T-cell (primary cell): ENCODE measurements around the gene CD96. TPM values are rescaled to one million over a fixed set of nuclear protein-coding genes. Genes with fewer than 3 reads are reported as not detected.
A peak's percentile ranks its signal among the peaks of the same experiment; 100 is the strongest.

Experiments
- ATAC-seq, 4 experiments: fragments of 200-7000 bp in 3 of 4; fragments of 150-1000 bp in 1 of 4; cut with Tn5 transposase; replicated peaks in 1 of 4; 1 replicate in 3 of 4; 2 replicates in 1 of 4; pipeline ENCODE4 v1.10.0; 2021; ENCODE audit warnings: moderate library complexity in 3 of 4, mild to moderate bottlenecking in 2 of 4, moderate number of reproducible peaks in 1 of 4
- CTCF ChIA-PET, 2 donors: fragments of 300-600 bp; sonication (Branson Sonifier 250); formaldehyde crosslinking; loops; one replicate each; lab custom pipeline; 2022; ENCODE audit warnings: antibody characterized with exemption in 2 of 2; lab: Charles Lee
- POLR2A ChIA-PET, 2 donors: fragments of 300-600 bp; sonication (Branson Sonifier 250); formaldehyde crosslinking; loops; one replicate each; lab custom pipeline; 2022; ENCODE audit warnings: antibody characterized with exemption in 2 of 2; lab: Charles Lee
- DNase-seq, 35 experiments: peaks; one replicate each; pipeline versions ENCODE4 v3.0.0 to v3.0.0-alpha.2; 2013 to 2023
- H3K27ac ChIP-seq: one replicate; pipeline ENCODE4 v1.5.1; 2013; ENCODE audit warnings: low read length
- H3K27me3 ChIP-seq, 2 experiments: replicated peaks in 1 of 2; 1 replicate in 1 of 2; 2 replicates in 1 of 2; pipeline versions ENCODE4 v1.6.1 to v1.7.0; 2013; ENCODE audit warnings: low read length in 1 of 2, mixed read lengths in 1 of 2; ENCODE audit not compliant: control insufficient read depth in 2 of 2, insufficient read depth in 2 of 2; ENCODE audit errors: extremely low read depth in 1 of 2
- H3K36me3 ChIP-seq, 2 donors: 1 replicate in 1 of 2; 2 replicates in 1 of 2; pipeline versions ENCODE4 v1.6.1 to v1.7.0; 2013; ENCODE audit warnings: low read length in 1 of 2; ENCODE audit not compliant: control insufficient read depth in 2 of 2, insufficient read depth in 1 of 2; ENCODE audit errors: extremely low read depth in 1 of 2
- H3K4me1 ChIP-seq, 2 experiments: 1 replicate in 1 of 2; 2 replicates in 1 of 2; pipeline versions ENCODE4 v1.6.1 to v1.7.0; 2013; ENCODE audit warnings: low read length in 2 of 2, mixed read lengths in 1 of 2; ENCODE audit not compliant: insufficient read depth in 2 of 2, control insufficient read depth in 1 of 2; ENCODE audit errors: extremely low read depth in 1 of 2
- H3K4me3 ChIP-seq, 2 donors: 1 replicate in 1 of 2; 2 replicates in 1 of 2; pipeline versions ENCODE4 v1.5.1 to v1.7.0; 2013; ENCODE audit warnings: mild to moderate bottlenecking in 2 of 2, low read length in 1 of 2, moderate library complexity in 1 of 2; ENCODE audit not compliant: control insufficient read depth in 1 of 2; ENCODE audit errors: extremely low read depth in 1 of 2
- H3K9me3 ChIP-seq: 2 replicates; pipeline ENCODE4 v1.7.0; 2013
- H3K27ac Mint-ChIP-seq, 2 donors: one replicate each; pipeline ENCODE4 v1.8.0; 2020 to 2021; ENCODE audit warnings: mild to moderate bottlenecking in 2 of 2, mixed read lengths in 2 of 2
- H3K27me3 Mint-ChIP-seq, 2 donors: one replicate each; pipeline ENCODE4 v1.8.0; 2021 to 2022; ENCODE audit warnings: mixed read lengths in 2 of 2
- H3K36me3 Mint-ChIP-seq: one replicate; pipeline ENCODE4 v1.8.0; 2021; ENCODE audit warnings: mixed read lengths
- H3K4me1 Mint-ChIP-seq, 3 donors: one replicate each; pipeline ENCODE4 v1.8.0; 2020 to 2022; ENCODE audit warnings: mixed read lengths in 3 of 3, mild to moderate bottlenecking in 1 of 3
- H3K4me3 Mint-ChIP-seq, 3 donors: one replicate each; pipeline ENCODE4 v1.8.0; 2020 to 2022; ENCODE audit warnings: mild to moderate bottlenecking in 3 of 3, mixed read lengths in 3 of 3, moderate library complexity in 3 of 3
- H3K9me3 Mint-ChIP-seq, 3 donors: one replicate each; pipeline ENCODE4 v1.8.0; 2020 to 2022; ENCODE audit warnings: mixed read lengths in 3 of 3
- WGBS: methylation state at CpG from one replicate; pipeline ENCODE4 v1.1.5; 2013; ENCODE audit warnings: missing lambda C conversion rate; ENCODE audit not compliant: insufficient coverage; 5-methylcytosine and 5-hydroxymethylcytosine counted together
- total RNA-seq, 35 experiments: library from RNA in 6 of 35; stranded (reverse) in 6 of 35; fragments of 120-200 nt in 1 of 35; gene quantifications; one replicate each; pipeline versions ENCODE4 v1.2.1 to v1.2.4 and lab custom pipeline; 2013 to 2026

The CD96 gene
- total RNA-seq, 5 donors from 2014 or later (not counting 1 experiment from before 2014, with no cell fraction given): 183 to 229 (median 203) TPM

GRCh38 chr3:111598139-111598538, 56.1 kb downstream of the CD96 start:
- peaks cover 58% of the 10 kb centered on the region for H3K36me3 Mint-ChIP-seq
- CTCF ChIA-PET: interaction anchor here (1.3 kb wide), 2 partner anchors 18 kb away, joined by 4 read pairs; no protein-coding TSS in a partner anchor

GRCh38 chr3:111598552-111598951, 56.6 kb downstream of the CD96 start:
- no peak for ATAC-seq
- Mint-ChIP-seq H3K36me3 (peaks cover 60% of the 10 kb centered on the region), H3K9me3 (no peaks in the 10 kb centered on the region), H3K27me3 (no peaks in the 10 kb centered on the region), H3K4me3 (no peak overlapping the region), H3K4me1 (peaks cover 31 to 43% (median 39%) of the 10 kb centered on the region in 3 donors), H3K27ac (no peak overlapping the region)
- Histone ChIP-seq H3K4me3 (no peak overlapping the region), H3K27me3 (no peaks in the 10 kb centered on the region), H3K9me3 (no peaks in the 10 kb centered on the region), H3K27ac (no peak overlapping the region), H3K36me3 (peaks cover 6 to 52% of the 10 kb centered on the region in 2 donors), H3K4me1 (peaks cover 0 to 8% of the 10 kb centered on the region in 2 experiments)
- CTCF ChIA-PET: interaction anchor here (0.9 to 1.3 kb wide), 3 partner anchors 18 to 398 kb away, joined by 4 read pairs; no protein-coding TSS in a partner anchor
- no CpG with 5 or more reads among the region's 2 CpGs for WGBS
- POLR2A ChIA-PET: interaction anchor here in 1 of 2 donors (0.5 kb wide), 1 partner anchor 151 kb away, joined by 3 read pairs; no protein-coding TSS in a partner anchor
- no peak for DNase-seq

More at GRCh38 chr3:111598139-111598538, 56.1 kb downstream of the CD96 start:
- ATAC-seq (no peak), DNase-seq (no peak)
- H3K36me3 ChIP-seq: peaks cover 5 to 56% of the 10 kb centered on the region in 2 donors
- H3K9me3 Mint-ChIP-seq: no peaks in the 10 kb centered on the region
- H3K27me3 ChIP-seq: no peaks in the 10 kb centered on the region
- H3K27ac ChIP-seq: no peak overlapping the region
- peaks cover 31 to 43% (median 39%) of the 10 kb centered on the region in 3 donors for H3K4me1 Mint-ChIP-seq
- no peaks in the 10 kb centered on the region for H3K9me3 ChIP-seq
- POLR2A ChIA-PET: no interaction called here
- H3K27ac Mint-ChIP-seq: peak overlapping the region in 1 of 2 donors; percentile 34
- peaks cover 0 to 11% of the 10 kb centered on the region in 2 experiments for H3K4me1 ChIP-seq
- no peaks in the 10 kb centered on the region for H3K27me3 Mint-ChIP-seq
- no CpG with 5 or more reads among the region's 1 CpG for WGBS
- no peak overlapping the region for H3K4me3 ChIP-seq
- no peak overlapping the region for H3K4me3 Mint-ChIP-seq

DNA sequence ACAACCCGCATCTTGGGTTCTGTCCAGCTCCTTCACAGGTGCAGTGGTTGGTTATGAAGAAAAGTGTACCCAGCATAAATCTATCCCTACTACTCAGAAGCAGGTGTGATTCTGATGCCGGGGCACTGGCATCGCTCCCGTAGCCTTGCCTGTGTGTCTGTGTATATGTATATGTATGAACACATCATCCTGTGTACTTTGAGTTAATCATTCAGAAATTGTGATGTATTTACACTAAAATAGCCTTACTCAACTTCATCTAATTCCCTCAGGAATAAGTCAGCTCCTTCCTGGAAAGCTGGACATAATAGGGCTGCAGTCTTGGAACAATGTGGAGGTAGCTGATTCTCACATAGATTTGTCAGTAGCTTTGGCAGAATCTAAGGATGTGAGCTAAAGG, 59.8 kb downstream of the CD96 start:
- Histone ChIP-seq H3K27ac (no peak overlapping the region), H3K4me3 (no peak overlapping the region), H3K9me3 (no peaks in the 10 kb centered on the region), H3K4me1 (no peaks in the 10 kb centered on the region), H3K27me3 (no peaks in the 10 kb centered on the region), H3K36me3 (peaks cover 6 to 44% of the 10 kb centered on the region in 2 donors)
- no peak for DNase-seq
- ChIA-PET POLR2A (interaction anchor here in 1 of 2 donors (0.8 kb wide), 1 partner anchor 377 kb away, joined by 3 read pairs; the partner anchor contains the start of gene ABHD10), CTCF (interaction anchor here in 1 of 2 donors (0.7 to 1.6 kb wide), 4 partner anchors 8 to 67 kb away, joined by 3 to 6 read pairs (median 3); no protein-coding TSS in a partner anchor)
- Mint-ChIP-seq H3K4me3 (no peak overlapping the region), H3K9me3 (no peaks in the 10 kb centered on the region), H3K27me3 (no peaks in the 10 kb centered on the region), H3K4me1 (peaks cover 22 to 40% (median 32%) of the 10 kb centered on the region in 3 donors), H3K27ac (no peak overlapping the region), H3K36me3 (peaks cover 63% of the 10 kb centered on the region)
- no CpG with 5 or more reads among the region's 4 CpGs for WGBS
- ATAC-seq: no peak

DNA sequence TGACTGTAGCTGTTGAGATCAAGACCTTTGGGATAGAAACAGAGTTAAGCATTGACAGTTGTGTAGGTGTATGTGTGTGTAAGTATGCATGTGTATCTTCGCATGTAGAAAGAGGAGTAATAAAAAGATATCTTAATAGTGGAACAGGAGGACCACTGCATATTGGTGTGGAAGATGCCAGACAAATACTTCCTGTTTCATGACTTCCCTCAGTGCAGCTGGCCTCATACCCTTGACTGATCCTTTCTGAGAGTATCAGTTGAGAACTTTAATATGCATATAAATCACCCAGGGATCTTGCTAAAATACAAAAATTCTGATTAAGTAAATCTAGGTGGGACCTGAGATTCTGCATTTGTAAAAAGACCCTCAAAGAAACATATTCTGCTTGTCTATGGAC, 61.7 kb downstream of the CD96 start:
- H3K36me3 ChIP-seq: peaks cover 6 to 47% of the 10 kb centered on the region in 2 donors
- no peak overlapping the region for H3K27ac ChIP-seq
- no peak overlapping the region for H3K4me3 Mint-ChIP-seq
- peaks cover 3% of the 10 kb centered on the region in 2 experiments for H3K4me1 ChIP-seq
- 50% methylated on average over 1 of the region's 1 CpG for WGBS
- H3K27me3 ChIP-seq: no peaks in the 10 kb centered on the region
- peaks cover 58% of the 10 kb centered on the region for H3K36me3 Mint-ChIP-seq
- no peaks in the 10 kb centered on the region for H3K9me3 ChIP-seq
- no peak overlapping the region for H3K4me3 ChIP-seq
- ChIA-PET POLR2A (no interaction called here), CTCF (interaction anchor here in 1 of 2 donors (0.7 kb wide), 1 partner anchor 33 kb away, joined by 3 read pairs; no protein-coding TSS in a partner anchor)
- peak overlapping the region; percentile 9 to 33 for H3K27ac Mint-ChIP-seq
- no peaks in the 10 kb centered on the region for H3K27me3 Mint-ChIP-seq
- H3K4me1 Mint-ChIP-seq: peaks cover 32 to 52% (median 48%) of the 10 kb centered on the region in 3 donors
- DNase-seq (no peak), ATAC-seq (no peak)
- no peaks in the 10 kb centered on the region for H3K9me3 Mint-ChIP-seq

- no peak overlapping the region for H3K27ac ChIP-seq
- Mint-ChIP-seq H3K27ac (peak overlapping the region; percentile 41 to 62), H3K36me3 (peaks cover 61% of the 10 kb centered on the region), H3K4me3 (no peak overlapping the region), H3K9me3 (no peaks in the 10 kb centered on the region), H3K4me1 (peaks cover 37 to 56% (median 52%) of the 10 kb centered on the region in 3 donors), H3K27me3 (no peaks in the 10 kb centered on the region)
- H3K9me3 ChIP-seq: no peaks in the 10 kb centered on the region
- DNase-seq: no peak
- H3K4me1 ChIP-seq: peaks cover 3 to 6% of the 10 kb centered on the region in 2 experiments
- CTCF ChIA-PET: interaction anchor here in 1 of 2 donors (1.1 kb wide), 1 partner anchor 12 kb away, joined by 4 read pairs; no protein-coding TSS in a partner anchor
- no peak for ATAC-seq
- no CpG with 5 or more reads among the region's 2 CpGs for WGBS
- no peak overlapping the region for H3K4me3 ChIP-seq
- no peaks in the 10 kb centered on the region for H3K27me3 ChIP-seq
- POLR2A ChIA-PET: no interaction called here
- H3K36me3 ChIP-seq: peaks cover 6 to 44% of the 10 kb centered on the region in 2 donors
Observed at GRCh38 chr3:111604119-111604518, 62.1 kb downstream of the CD96 start.

DNA sequence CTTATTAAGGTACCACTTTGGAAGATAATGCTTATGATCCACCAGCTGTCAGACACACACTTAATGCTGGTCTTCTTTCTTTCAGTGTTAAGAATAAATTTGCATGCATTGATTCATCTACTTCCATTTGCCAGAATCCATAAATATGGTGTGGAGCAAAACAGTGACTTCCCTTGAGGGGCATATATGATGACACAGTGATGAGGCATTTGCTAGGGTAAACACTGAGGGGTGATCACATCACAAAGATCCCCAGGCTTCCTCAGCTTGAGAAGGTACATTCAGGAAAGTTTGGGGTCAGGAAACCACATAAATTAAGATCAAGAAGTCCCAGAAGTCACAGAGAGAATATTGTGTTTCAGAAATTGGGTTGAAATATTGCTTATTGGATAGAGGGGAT, 63.0 kb downstream of the CD96 start:
- CTCF ChIA-PET: interaction anchor here (1.1 to 1.5 kb wide), 2 partner anchors 11 to 14 kb away, joined by 4 to 5 read pairs; no protein-coding TSS in a partner anchor
- peaks cover 6 to 36% of the 10 kb centered on the region in 2 donors for H3K36me3 ChIP-seq
- no peak overlapping the region for H3K4me3 Mint-ChIP-seq

More for the DNA sequence above, 63.0 kb downstream of the CD96 start:
- Histone ChIP-seq H3K4me1 (peaks cover 7 to 15% of the 10 kb centered on the region in 2 experiments), H3K27ac (no peak overlapping the region), H3K27me3 (no peaks in the 10 kb centered on the region), H3K4me3 (no peak overlapping the region), H3K9me3 (no peaks in the 10 kb centered on the region)
- POLR2A ChIA-PET: no interaction called here
- Mint-ChIP-seq H3K9me3 (no peaks in the 10 kb centered on the region), H3K27me3 (no peaks in the 10 kb centered on the region), H3K36me3 (peaks cover 57% of the 10 kb centered on the region), H3K27ac (peak overlapping the region in 1 of 2 donors; percentile 56), H3K4me1 (peaks cover 46 to 65% (median 60%) of the 10 kb centered on the region in 3 donors)
- DNase-seq (no peak), ATAC-seq (no peak)
